SIG-M5 treated with dmso at 0.1 percent for 504 hours (cell line): ENCODE measurements around the gene FOXD4L3.
"Not testable (repeated sequence)": the region's sequence is repeated elsewhere in the genome, so short reads cannot be mapped to it uniquely, and the experiment has no call there.

Experiments used
- DNase-seq: peaks from one replicate; lab custom pipeline; 2025; ENCODE audit not compliant: unreplicated experiment; lab: John Stamatoyannopoulos, UW

FOXD4L3 gene

GRCh38 chr9:68343992-68344391 is 41.3 kb downstream of the FOXD4L3 start:
- DNase-seq = not testable (repeated sequence)

- not testable (repeated sequence) for DNase-seq
Observed at GRCh38 chr9:68351689-68352088, 49.0 kb downstream of the FOXD4L3 start.
